Ascending aorta (tissue), 2 donors: Measurements from ENCODE around the gene CLDN19. TPM values are rescaled to one million over a fixed set of nuclear protein-coding genes. Genes with fewer than 3 reads are reported as not detected.

Source experiments
- DNase-seq, 2 donors: peaks; one replicate each; pipeline ENCODE4 v3.0.0-alpha.2; 2019; ENCODE audit warnings: low spot score in 2 of 2
- H3K27ac ChIP-seq, 2 donors: fragments of 200-600 bp; sonication (generic); one replicate each; pipeline ENCODE4 v1.5.1; 2016 to 2017; ENCODE audit warnings: mild to moderate bottlenecking in 1 of 2
- H3K27me3 ChIP-seq: fragments of 200-600 bp; sonication (generic); one replicate; pipeline ENCODE4 v1.5.1; 2017
- H3K36me3 ChIP-seq, 2 donors: fragments of 200-600 bp; sonication (generic); one replicate each; pipeline ENCODE4 v1.5.1; 2016
- H3K4me1 ChIP-seq, 2 donors: fragments of 200-600 bp; sonication (generic); one replicate each; pipeline ENCODE4 v1.5.1; 2016 to 2017; ENCODE audit warnings: mild to moderate bottlenecking in 1 of 2
- H3K4me3 ChIP-seq, 2 donors: fragments of 200-600 bp; sonication (generic); one replicate each; pipeline ENCODE4 v1.5.1; 2016 to 2017; ENCODE audit warnings: mild to moderate bottlenecking in 1 of 2
- H3K9me3 ChIP-seq, 2 donors: fragments of 200-600 bp; sonication (generic); one replicate each; pipeline ENCODE4 v1.5.1; 2016
- intact Hi-C: fragments of 100-400 bp; cut with DNase I; formaldehyde crosslinking; loops from one replicate; pipeline ENCODE4 v1.15.1; 2023
- total RNA-seq: library from RNA; depleted of rRNA; stranded (reverse); fragments of >200 nt; gene quantifications from one replicate; pipeline ENCODE4 v1.1.0, GENCODE V29; 2016
- TF ChIP-seq, protein P1 (sequence below), 3 experiments: fragments of 200-600 bp in 2 of 3; fragments of 450-650 bp in 1 of 3; sonication (generic) in 2 of 3; IDR thresholded peaks; one replicate each; pipeline ENCODE4 v1.5.1; 2016 to 2019; ENCODE audit warnings: antibody characterized with exemption in 3 of 3, mild to moderate bottlenecking in 1 of 3, moderate library complexity in 1 of 3

The CLDN19 gene
- total RNA-seq, 1 donor from 2014 or later = not detected

GRCh38 chr1:42783092-42783491 lies 43.1 kb upstream of the CLDN19 start:
- no peak overlapping the region for H3K27ac ChIP-seq
- TF ChIP-seq, protein P1, sequence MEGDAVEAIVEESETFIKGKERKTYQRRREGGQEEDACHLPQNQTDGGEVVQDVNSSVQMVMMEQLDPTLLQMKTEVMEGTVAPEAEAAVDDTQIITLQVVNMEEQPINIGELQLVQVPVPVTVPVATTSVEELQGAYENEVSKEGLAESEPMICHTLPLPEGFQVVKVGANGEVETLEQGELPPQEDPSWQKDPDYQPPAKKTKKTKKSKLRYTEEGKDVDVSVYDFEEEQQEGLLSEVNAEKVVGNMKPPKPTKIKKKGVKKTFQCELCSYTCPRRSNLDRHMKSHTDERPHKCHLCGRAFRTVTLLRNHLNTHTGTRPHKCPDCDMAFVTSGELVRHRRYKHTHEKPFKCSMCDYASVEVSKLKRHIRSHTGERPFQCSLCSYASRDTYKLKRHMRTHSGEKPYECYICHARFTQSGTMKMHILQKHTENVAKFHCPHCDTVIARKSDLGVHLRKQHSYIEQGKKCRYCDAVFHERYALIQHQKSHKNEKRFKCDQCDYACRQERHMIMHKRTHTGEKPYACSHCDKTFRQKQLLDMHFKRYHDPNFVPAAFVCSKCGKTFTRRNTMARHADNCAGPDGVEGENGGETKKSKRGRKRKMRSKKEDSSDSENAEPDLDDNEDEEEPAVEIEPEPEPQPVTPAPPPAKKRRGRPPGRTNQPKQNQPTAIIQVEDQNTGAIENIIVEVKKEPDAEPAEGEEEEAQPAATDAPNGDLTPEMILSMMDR (IDR thresholded peaks at IDR 0.05) = no peak
- H3K9me3 ChIP-seq = no peaks in the 10 kb centered on the region
- H3K36me3 ChIP-seq = peaks cover 0 to 15% of the 10 kb centered on the region in 2 donors
- H3K4me3 ChIP-seq = no peak overlapping the region
- no peak for DNase-seq
- H3K4me1 ChIP-seq = peaks cover 0 to 3% of the 10 kb centered on the region in 2 donors
- H3K27me3 ChIP-seq = no peaks in the 10 kb centered on the region
- intact Hi-C loops = no loop called here

DNA sequence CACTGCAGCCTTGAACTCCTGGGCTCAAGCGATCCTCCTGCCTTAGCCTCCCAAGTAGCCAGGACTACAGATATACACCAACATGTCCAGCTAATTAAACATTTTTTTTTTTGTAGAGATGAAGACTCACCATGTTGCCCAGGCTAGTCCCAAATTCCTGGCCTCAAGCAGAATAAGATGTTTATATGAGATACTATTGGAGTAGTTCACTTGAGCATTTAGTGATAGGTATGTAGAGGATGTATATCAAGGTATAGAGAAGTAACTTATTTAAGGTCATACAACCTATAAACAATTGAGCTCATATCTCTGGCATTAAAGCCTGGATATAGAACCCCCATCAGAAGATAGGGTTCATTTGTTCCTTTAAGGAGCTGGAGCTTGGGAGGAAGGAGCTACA lies 40.1 kb upstream of the CLDN19 start:
- no peak overlapping the region for H3K4me3 ChIP-seq
- intact Hi-C loops = no loop called here
- no peak overlapping the region for H3K27ac ChIP-seq
- no peaks in the 10 kb centered on the region for H3K27me3 ChIP-seq
- DNase-seq = no peak
- H3K36me3 ChIP-seq = peaks cover 24 to 45% of the 10 kb centered on the region in 2 donors
- H3K9me3 ChIP-seq = no peaks in the 10 kb centered on the region
- TF ChIP-seq, protein P1 (IDR thresholded peaks at IDR 0.05) = no peak
- H3K4me1 ChIP-seq = peaks cover 0 to 3% of the 10 kb centered on the region in 2 donors

- no peaks in the 10 kb centered on the region for H3K27me3 ChIP-seq
- no peaks in the 10 kb centered on the region for H3K9me3 ChIP-seq
- H3K4me3 ChIP-seq = no peak overlapping the region
- no peak for DNase-seq
- peaks cover 28 to 49% of the 10 kb centered on the region in 2 donors for H3K36me3 ChIP-seq
- intact Hi-C loops = no loop called here
- TF ChIP-seq, protein P1 (IDR thresholded peaks at IDR 0.05) = no peak
- H3K4me1 ChIP-seq = peaks cover 0 to under 1% of the 10 kb centered on the region in 2 donors
- H3K27ac ChIP-seq = no peak overlapping the region
These were observed 39.7 kb upstream of the CLDN19 start for GRCh38 chr1:42779725-42780124.

- no peaks in the 10 kb centered on the region for H3K4me1 ChIP-seq
- no peaks in the 10 kb centered on the region for H3K9me3 ChIP-seq
- H3K27me3 ChIP-seq = no peaks in the 10 kb centered on the region
- no peak for DNase-seq
- TF ChIP-seq, protein P1 (IDR thresholded peaks at IDR 0.05) = peak; percentile 23 to 42 (median 35)
- peaks cover 37 to 62% of the 10 kb centered on the region in 2 donors for H3K36me3 ChIP-seq
- intact Hi-C loops = no loop called here
- no peak overlapping the region for H3K4me3 ChIP-seq
- H3K27ac ChIP-seq = no peak overlapping the region
These were observed 37.8 kb upstream of the CLDN19 start for GRCh38 chr1:42777852-42778251.

- H3K9me3 ChIP-seq = no peaks in the 10 kb centered on the region
- peaks cover 37 to 62% of the 10 kb centered on the region in 2 donors for H3K36me3 ChIP-seq
- no peak overlapping the region for H3K4me3 ChIP-seq
- intact Hi-C loops = no loop called here
- no peak overlapping the region for H3K27ac ChIP-seq
- no peak for DNase-seq
- no peaks in the 10 kb centered on the region for H3K27me3 ChIP-seq
- no peaks in the 10 kb centered on the region for H3K4me1 ChIP-seq
- TF ChIP-seq, protein P1 (IDR thresholded peaks at IDR 0.05) = no peak
These were observed 36.5 kb upstream of the CLDN19 start for GRCh38 chr1:42776502-42776901.
